ENCODE results near the gene HADHA.

- no peak for TF ChIP-seq CTCF (IDR thresholded peaks at IDR 0.05; ENCODE audit: insufficient read depth, low read length, poor library complexity, severe bottlenecking)
- TF ChIP-seq EZH2phosphoT487 (conservative IDR thresholded peaks at IDR 0.05; ENCODE audit: low read length): no peak
Observed at GRCh38 chr2:26245810-26246209, 1.4 kb upstream of the HADHA start.
